Endodermal cell (in vitro differentiated cells): ENCODE data around the gene OGN. TPM values are rescaled to one million over a fixed set of nuclear protein-coding genes. Genes with fewer than 3 reads are reported as not detected.

Experiments used
- DNase-seq: peaks from one replicate; pipeline ENCODE4 v3.0.0-alpha.2; 2017
- H3K27ac ChIP-seq: 2 replicates; pipeline ENCODE4 v1.5.1; 2013; ENCODE audit warnings: mild to moderate bottlenecking, low read depth, low read length, moderate library complexity
- H3K27me3 ChIP-seq: 2 replicates; pipeline ENCODE4 v1.6.1; 2013; ENCODE audit warnings: mild to moderate bottlenecking, low read length, moderate library complexity; ENCODE audit not compliant: insufficient read depth, control insufficient read depth, poor library complexity, severe bottlenecking
- H3K36me3 ChIP-seq: 2 replicates; pipeline ENCODE4 v1.7.0; 2013; ENCODE audit warnings: mild to moderate bottlenecking, low read length, moderate library complexity; ENCODE audit not compliant: control insufficient read depth, insufficient read depth
- H3K4me1 ChIP-seq: one replicate; pipeline ENCODE4 v1.7.0; 2013; ENCODE audit warnings: low read length; ENCODE audit not compliant: control insufficient read depth, insufficient read depth
- H3K4me3 ChIP-seq: 2 replicates; pipeline ENCODE4 v1.5.1; 2013; ENCODE audit warnings: mild to moderate bottlenecking, low read length, moderate library complexity
- H3K9ac ChIP-seq: 2 replicates; pipeline ENCODE4 v1.6.1; 2013; ENCODE audit warnings: mild to moderate bottlenecking, low read length, moderate library complexity; ENCODE audit not compliant: poor library complexity, severe bottlenecking; ENCODE audit errors: extremely low read depth
- H3K9me3 ChIP-seq: 2 replicates; pipeline ENCODE4 v1.6.1; 2013; ENCODE audit warnings: mild to moderate bottlenecking, low read length, moderate library complexity; ENCODE audit not compliant: control insufficient read depth
- H3K27ac Mint-ChIP-seq: 2 replicates; pipeline ENCODE4 v1.8.0; 2020; ENCODE audit warnings: mixed read lengths
- H3K27me3 Mint-ChIP-seq: 2 replicates; pipeline ENCODE4 v1.8.0; 2021; ENCODE audit warnings: mild to moderate bottlenecking, mixed read lengths; ENCODE audit not compliant: insufficient read depth
- H3K36me3 Mint-ChIP-seq: 2 replicates; pipeline ENCODE4 v1.8.0; 2020; ENCODE audit warnings: low read depth, mixed read lengths
- H3K4me1 Mint-ChIP-seq: 2 replicates; pipeline ENCODE4 v1.8.0; 2020; ENCODE audit warnings: mixed read lengths
- H3K4me3 Mint-ChIP-seq: 2 replicates; pipeline ENCODE4 v1.8.0; 2020; ENCODE audit warnings: mild to moderate bottlenecking, moderate library complexity, mixed read lengths
- H3K9me3 Mint-ChIP-seq: 2 replicates; pipeline ENCODE4 v1.8.0; 2020; ENCODE audit warnings: mild to moderate bottlenecking, mixed read lengths
- WGBS, 2 experiments: methylation state at CpG; one replicate each; pipeline versions ENCODE4 v1.1.5 to v1.1.7; 2013; ENCODE audit warnings: missing lambda C conversion rate in 2 of 2, mixed read lengths in 1 of 2; ENCODE audit not compliant: insufficient coverage in 1 of 2, insufficient read length in 1 of 2; 5-methylcytosine and 5-hydroxymethylcytosine counted together
- total RNA-seq, 2 donors: library from RNA; stranded (reverse); fragmentation: NEBNext Ultra II Directional in 1 of 2; extraction: Animal tissue kit (Norgen Biotek cat#: 25700) in 1 of 2; gene quantifications; 2 replicates in 1 of 2; 3 replicates in 1 of 2; pipeline ENCODE4 v1.2.1, GENCODE V29; 2021
- TF ChIP-seq, protein P1 (sequence below): fragments of 200-600 bp; sonication (generic); conservative IDR thresholded peaks from 2 replicates; pipeline ENCODE4 v1.5.0; 2021; ENCODE audit warnings: antibody characterized with exemption, mild to moderate bottlenecking

OGN gene
- total RNA-seq, 2 donors from 2014 or later: not detected

- H3K36me3 ChIP-seq: no peaks in the 10 kb centered on the region
These were observed 22.6 kb downstream of the OGN start for GRCh38 chr9:92381775-92382174.

GRCh38 chr9:92380603-92381002 lies 23.8 kb downstream of the OGN start:
- Histone ChIP-seq H3K4me1 (peaks cover 7% of the 10 kb centered on the region), H3K27ac (no peak overlapping the region), H3K9ac (no peak overlapping the region), H3K36me3 (no peaks in the 10 kb centered on the region), H3K4me3 (no peak overlapping the region), H3K27me3 (no peaks in the 10 kb centered on the region), H3K9me3 (no peaks in the 10 kb centered on the region)
- Mint-ChIP-seq H3K4me1 (peaks cover 27% of the 10 kb centered on the region), H3K27me3 (no peaks in the 10 kb centered on the region), H3K36me3 (no peaks in the 10 kb centered on the region), H3K27ac (no peak overlapping the region), H3K9me3 (no peaks in the 10 kb centered on the region), H3K4me3 (no peak overlapping the region)
- no peak for DNase-seq
- TF ChIP-seq, protein P1, sequence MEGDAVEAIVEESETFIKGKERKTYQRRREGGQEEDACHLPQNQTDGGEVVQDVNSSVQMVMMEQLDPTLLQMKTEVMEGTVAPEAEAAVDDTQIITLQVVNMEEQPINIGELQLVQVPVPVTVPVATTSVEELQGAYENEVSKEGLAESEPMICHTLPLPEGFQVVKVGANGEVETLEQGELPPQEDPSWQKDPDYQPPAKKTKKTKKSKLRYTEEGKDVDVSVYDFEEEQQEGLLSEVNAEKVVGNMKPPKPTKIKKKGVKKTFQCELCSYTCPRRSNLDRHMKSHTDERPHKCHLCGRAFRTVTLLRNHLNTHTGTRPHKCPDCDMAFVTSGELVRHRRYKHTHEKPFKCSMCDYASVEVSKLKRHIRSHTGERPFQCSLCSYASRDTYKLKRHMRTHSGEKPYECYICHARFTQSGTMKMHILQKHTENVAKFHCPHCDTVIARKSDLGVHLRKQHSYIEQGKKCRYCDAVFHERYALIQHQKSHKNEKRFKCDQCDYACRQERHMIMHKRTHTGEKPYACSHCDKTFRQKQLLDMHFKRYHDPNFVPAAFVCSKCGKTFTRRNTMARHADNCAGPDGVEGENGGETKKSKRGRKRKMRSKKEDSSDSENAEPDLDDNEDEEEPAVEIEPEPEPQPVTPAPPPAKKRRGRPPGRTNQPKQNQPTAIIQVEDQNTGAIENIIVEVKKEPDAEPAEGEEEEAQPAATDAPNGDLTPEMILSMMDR: no peak
- 90 to 98% methylated on average over 2 of the region's 2 CpGs for WGBS, 2 experiments

More at GRCh38 chr9:92381775-92382174, 22.6 kb downstream of the OGN start:
- H3K4me3 ChIP-seq: no peak overlapping the region
- H3K4me1 ChIP-seq: peaks cover 7% of the 10 kb centered on the region
- 90 to 92% methylated on average over 2 of the region's 2 CpGs for WGBS, 2 experiments
- Mint-ChIP-seq H3K4me3 (no peak overlapping the region), H3K4me1 (peaks cover 27% of the 10 kb centered on the region), H3K27ac (no peak overlapping the region), H3K27me3 (no peaks in the 10 kb centered on the region), H3K36me3 (no peaks in the 10 kb centered on the region), H3K9me3 (no peaks in the 10 kb centered on the region)
- TF ChIP-seq, protein P1: no peak
- H3K27ac ChIP-seq: no peak overlapping the region
- H3K9me3 ChIP-seq: no peaks in the 10 kb centered on the region
- no peaks in the 10 kb centered on the region for H3K27me3 ChIP-seq
- no peak overlapping the region for H3K9ac ChIP-seq
- DNase-seq: no peak

DNA sequence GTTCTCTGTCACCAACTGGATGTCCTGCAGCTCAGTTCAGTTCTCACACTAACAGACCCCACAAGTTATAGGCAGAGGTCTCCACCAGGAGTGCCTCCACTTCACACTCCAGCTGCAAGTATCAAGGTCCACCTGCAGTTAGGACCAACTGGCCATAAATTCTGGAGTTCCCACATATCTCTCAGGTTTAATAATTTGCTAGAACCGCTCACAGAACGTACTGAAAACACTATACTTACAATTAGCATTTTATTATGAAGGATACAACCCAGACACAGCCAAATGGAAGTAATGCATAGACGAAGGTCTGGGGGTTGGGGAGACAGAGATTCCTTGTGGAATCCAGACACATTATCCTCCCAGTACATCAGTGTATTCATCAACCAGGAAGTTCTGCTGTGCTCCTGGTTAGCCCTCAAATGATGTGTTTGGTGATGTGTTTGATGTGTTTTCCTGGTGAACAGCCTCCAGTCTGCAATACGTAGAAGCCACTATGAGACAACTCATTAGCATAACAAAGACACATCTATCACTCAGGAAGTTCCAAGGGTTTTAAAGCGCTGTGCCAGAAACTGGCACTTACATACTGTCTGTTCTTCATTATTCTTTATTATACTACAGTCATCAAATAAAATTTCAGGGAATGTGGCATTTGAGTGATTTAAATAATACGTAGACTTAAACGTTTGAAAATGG lies 25.4 kb downstream of the OGN start:
- Histone ChIP-seq H3K36me3 (no peaks in the 10 kb centered on the region), H3K27ac (peak overlapping the region; percentile 26), H3K9me3 (no peaks in the 10 kb centered on the region), H3K4me1 (peaks cover 7% of the 10 kb centered on the region), H3K4me3 (no peak overlapping the region), H3K9ac (no peak overlapping the region), H3K27me3 (no peaks in the 10 kb centered on the region)
- DNase-seq: no peak
- 67% methylated on average over 7 of the region's 7 CpGs; no CpG with 5 or more reads in 1 of the 2 experiments for WGBS, 2 experiments
- no peaks in the 10 kb centered on the region for H3K9me3 Mint-ChIP-seq
- no peaks in the 10 kb centered on the region for H3K36me3 Mint-ChIP-seq
- H3K4me1 Mint-ChIP-seq: peaks cover 27% of the 10 kb centered on the region
- H3K27me3 Mint-ChIP-seq: no peaks in the 10 kb centered on the region
- TF ChIP-seq, protein P1: no peak
- no peak overlapping the region for H3K4me3 Mint-ChIP-seq
- H3K27ac Mint-ChIP-seq: no peak overlapping the region
